Thymus (tissue), 11 donors: ENCODE data around the gene CCND2. TPM values are rescaled to one million over a fixed set of nuclear protein-coding genes. Genes with fewer than 3 reads are reported as not detected.

Experiments
- DNase-seq, 9 donors: peaks; one replicate each; pipeline ENCODE4 v3.0.0-alpha.2; 2013; ENCODE audit warnings: low spot score in 9 of 9, low read depth in 6 of 9, missing footprints in 1 of 9
- H3K27ac ChIP-seq, 2 donors: one replicate each; pipeline ENCODE4 v1.5.1; 2013; ENCODE audit warnings: control low read depth in 1 of 2, low read depth in 1 of 2, low read length in 1 of 2, mild to moderate bottlenecking in 1 of 2, moderate library complexity in 1 of 2
- H3K27me3 ChIP-seq, 2 donors: one replicate each; pipeline ENCODE4 v1.5.1; 2013; ENCODE audit warnings: low read length in 1 of 2; ENCODE audit not compliant: control insufficient read depth in 2 of 2, insufficient read depth in 1 of 2
- H3K36me3 ChIP-seq, 2 donors: one replicate each; pipeline ENCODE4 v1.5.1; 2013; ENCODE audit warnings: low read length in 1 of 2, mild to moderate bottlenecking in 1 of 2, moderate library complexity in 1 of 2; ENCODE audit not compliant: control insufficient read depth in 2 of 2, insufficient read depth in 2 of 2
- H3K4me1 ChIP-seq, 2 donors: one replicate each; pipeline ENCODE4 v1.5.1; 2013; ENCODE audit warnings: low read length in 2 of 2; ENCODE audit not compliant: control insufficient read depth in 2 of 2, insufficient read depth in 2 of 2
- H3K4me3 ChIP-seq, 2 donors: one replicate each; pipeline ENCODE4 v1.5.1; 2013; ENCODE audit warnings: low read length in 2 of 2, control low read depth in 1 of 2, mild to moderate bottlenecking in 1 of 2
- H3K9me3 ChIP-seq, 2 donors: one replicate each; pipeline ENCODE4 v1.5.1; 2013; ENCODE audit warnings: low read length in 1 of 2, mild to moderate bottlenecking in 1 of 2; ENCODE audit not compliant: control insufficient read depth in 2 of 2, insufficient read depth in 1 of 2
- WGBS: extraction: QIAGEN DNeasy Blood & Tissue Kit; methylation state at CpG from one replicate; pipeline ENCODE4 v1.1.7; 2013; 5-methylcytosine and 5-hydroxymethylcytosine counted together
- polyA plus RNA-seq: library from polyadenylated mRNA; stranded (reverse); fragments of 200-250 nt; gene quantifications from one replicate; pipeline ENCODE4 v1.2.3, GENCODE V29; 2013
- total RNA-seq: library from RNA; stranded (reverse); fragments of 120-200 nt; gene quantifications from one replicate; pipeline ENCODE4 v1.2.4, GENCODE V29; 2013
- donor health status: healthy.

CCND2 gene
- total and polyA plus RNA-seq, 2 donors = 16.0 to 53.6 TPM

- H3K36me3 ChIP-seq = peaks cover 0 to 3% of the 10 kb centered on the region in 2 donors
- H3K4me3 ChIP-seq = peak overlapping the region; percentile 57 to 72
- peak overlapping the region; percentile 78 to 91 for H3K27ac ChIP-seq
- peaks cover 0 to 5% of the 10 kb centered on the region in 2 donors for H3K9me3 ChIP-seq
- H3K4me1 ChIP-seq = peaks cover 33 to 70% of the 10 kb centered on the region in 2 donors
- H3K27me3 ChIP-seq = peaks cover 68 to 83% of the 10 kb centered on the region in 2 donors
- WGBS = under 1% methylated on average over 62 of the region's 62 CpGs
- peak in 6 of 9 donors; percentile 18 to 66 (median 51) for DNase-seq
Observed at GRCh38 chr12:4272424-4273272, 914 bp upstream of the CCND2 start.

- H3K27me3 ChIP-seq = peaks cover 67 to 79% of the 10 kb centered on the region in 2 donors
- peaks cover 0 to 7% of the 10 kb centered on the region in 2 donors for H3K36me3 ChIP-seq
- peaks cover 0 to 5% of the 10 kb centered on the region in 2 donors for H3K9me3 ChIP-seq
- peaks cover 33 to 74% of the 10 kb centered on the region in 2 donors for H3K4me1 ChIP-seq
- DNase-seq = peak in 2 of 9 donors; percentile 15 to 32
- 1% methylated on average over 10 of the region's 10 CpGs for WGBS
- H3K4me3 ChIP-seq = peak overlapping the region; percentile 57 to 72
- H3K27ac ChIP-seq = peak overlapping the region; percentile 77 to 85
Observed at GRCh38 chr12:4273273-4273651, 300 bp upstream of the CCND2 start.

DNA sequence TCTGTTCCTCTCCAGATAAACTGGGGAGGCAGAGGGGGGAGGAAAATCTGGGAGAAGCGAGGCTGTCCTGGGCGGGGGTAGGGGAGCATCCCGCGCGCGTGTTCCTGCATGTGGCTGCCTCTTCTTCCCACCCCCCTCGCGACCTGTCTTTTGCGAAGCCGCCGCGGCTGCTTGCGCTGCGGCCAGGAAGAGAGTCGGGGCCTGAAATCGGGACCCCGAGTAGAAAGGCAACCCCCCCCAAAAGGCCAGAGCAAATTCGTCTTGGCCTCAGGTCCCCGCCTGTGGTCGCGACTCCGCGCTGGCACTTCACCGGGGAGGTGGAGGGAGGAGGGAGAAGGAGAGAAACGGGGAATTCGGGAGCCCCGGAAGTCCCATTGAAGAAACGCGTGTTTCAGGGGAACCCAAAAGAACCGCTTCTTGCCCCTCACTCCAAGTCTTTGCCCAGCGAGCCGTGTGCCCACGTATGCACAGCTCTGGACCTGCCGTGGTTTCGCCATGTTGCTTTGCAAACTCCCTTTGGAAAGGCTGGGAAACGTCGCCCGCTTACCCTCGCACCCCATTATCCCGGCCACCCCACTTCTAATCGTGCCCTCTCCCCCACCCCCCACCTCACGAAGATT is 944 bp downstream of the CCND2 start:
- Histone ChIP-seq H3K9me3 (peaks cover 0 to 5% of the 10 kb centered on the region in 2 donors), H3K4me1 (peaks cover 29 to 72% of the 10 kb centered on the region in 2 donors), H3K4me3 (peak overlapping the region; percentile 57 to 72), H3K27me3 (peaks cover 60 to 71% of the 10 kb centered on the region in 2 donors), H3K36me3 (peaks cover 0 to 18% of the 10 kb centered on the region in 2 donors), H3K27ac (peak overlapping the region; percentile 22 to 77)
- DNase-seq = peak in 3 of 9 donors; percentile 11 to 41 (median 31)
- under 1% methylated on average over 42 of the region's 42 CpGs for WGBS

DNA sequence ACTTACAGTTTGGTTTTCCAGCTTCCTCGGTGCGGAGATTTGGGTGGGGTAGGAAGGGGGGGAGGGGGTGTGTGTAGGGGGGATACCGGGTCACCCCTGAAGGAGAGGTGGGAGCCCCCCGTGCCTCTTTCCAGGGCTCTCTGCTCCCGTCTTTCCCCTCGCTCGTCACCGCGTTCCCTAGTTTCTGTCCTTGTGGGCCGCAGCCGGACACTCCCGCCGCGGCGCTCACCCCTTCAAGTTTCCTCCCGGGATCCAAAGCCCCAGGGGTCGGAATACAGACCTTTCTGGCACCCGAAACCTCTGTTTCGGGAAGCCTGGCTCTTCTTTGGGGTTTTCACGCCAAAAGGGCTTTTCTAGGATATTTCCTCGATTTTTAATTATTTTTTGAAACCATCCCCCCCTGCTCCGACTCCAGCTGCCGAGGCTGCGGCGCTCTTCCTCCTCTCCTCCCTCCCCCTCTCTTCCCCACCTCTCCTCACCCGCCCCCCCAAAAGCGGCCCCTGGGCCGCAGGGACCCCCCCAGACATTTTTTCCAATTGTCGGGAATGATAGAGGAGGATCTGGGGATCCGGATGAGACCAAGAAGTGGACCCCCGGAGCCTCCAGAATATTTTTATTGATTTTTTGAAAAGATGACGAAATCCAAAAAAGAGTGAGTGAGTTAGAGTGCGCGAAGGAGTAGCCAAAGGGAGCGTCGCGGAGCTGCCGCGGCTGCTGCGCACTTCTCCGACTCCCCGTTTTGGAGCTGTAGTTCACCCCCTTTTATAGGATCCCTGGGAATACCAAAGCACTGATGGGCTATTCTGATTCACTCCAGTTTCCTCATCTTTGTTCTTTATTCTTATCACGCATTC is 1.7 kb downstream of the CCND2 start:
- Histone ChIP-seq H3K4me1 (peaks cover 24 to 65% of the 10 kb centered on the region in 2 donors), H3K4me3 (peak overlapping the region; percentile 57 to 72), H3K27me3 (peaks cover 55 to 64% of the 10 kb centered on the region in 2 donors), H3K36me3 (peaks cover 0 to 25% of the 10 kb centered on the region in 2 donors), H3K9me3 (peaks cover 0 to 5% of the 10 kb centered on the region in 2 donors), H3K27ac (peak overlapping the region in 1 of 2 donors; percentile 43)
- 2% methylated on average over 43 of the region's 43 CpGs for WGBS
- DNase-seq = peak in 1 of 9 donors; percentile 52

- peaks cover 48 to 58% of the 10 kb centered on the region in 2 donors for H3K27me3 ChIP-seq
- peaks cover 0 to 5% of the 10 kb centered on the region in 2 donors for H3K9me3 ChIP-seq
- 88% methylated on average over 14 of the region's 14 CpGs for WGBS
- peak overlapping the region; percentile 57 to 72 for H3K4me3 ChIP-seq
- no peak overlapping the region for H3K27ac ChIP-seq
- H3K36me3 ChIP-seq = peaks cover 0 to 31% of the 10 kb centered on the region in 2 donors
- H3K4me1 ChIP-seq = peaks cover 19 to 59% of the 10 kb centered on the region in 2 donors
- no peak for DNase-seq
Observed at GRCh38 chr12:4275870-4276301, 2.3 kb downstream of the CCND2 start.

- Histone ChIP-seq H3K27me3 (peaks cover 43 to 51% of the 10 kb centered on the region in 2 donors), H3K4me1 (peaks cover 14 to 52% of the 10 kb centered on the region in 2 donors), H3K36me3 (peaks cover 3 to 37% of the 10 kb centered on the region in 2 donors), H3K9me3 (peaks cover 0 to 5% of the 10 kb centered on the region in 2 donors), H3K27ac (peak overlapping the region in 1 of 2 donors; percentile 9), H3K4me3 (no peak overlapping the region)
- peak in 7 of 9 donors; percentile 69 to 94 (median 88) for DNase-seq
- WGBS = 16% methylated on average over 10 of the region's 10 CpGs
Observed at GRCh38 chr12:4276524-4277204, 3.1 kb downstream of the CCND2 start.

GRCh38 chr12:4277205-4277543 is 3.6 kb downstream of the CCND2 start:
- H3K9me3 ChIP-seq = peaks cover 0 to 4% of the 10 kb centered on the region in 2 donors

GRCh38 chr12:4277857-4278256 is 4.3 kb downstream of the CCND2 start:
- Histone ChIP-seq H3K4me1 (peaks cover 6 to 43% of the 10 kb centered on the region in 2 donors), H3K36me3 (peaks cover 3 to 45% of the 10 kb centered on the region in 2 donors), H3K4me3 (no peak overlapping the region)

More at GRCh38 chr12:4277205-4277543, 3.6 kb downstream of the CCND2 start:
- H3K27ac ChIP-seq = peak overlapping the region in 1 of 2 donors; percentile 9
- peaks cover 40 to 47% of the 10 kb centered on the region in 2 donors for H3K27me3 ChIP-seq
- peaks cover 12 to 50% of the 10 kb centered on the region in 2 donors for H3K4me1 ChIP-seq
- DNase-seq = no peak
- H3K4me3 ChIP-seq = no peak overlapping the region
- peaks cover 3 to 39% of the 10 kb centered on the region in 2 donors for H3K36me3 ChIP-seq
- WGBS = 33% methylated on average over 6 of the region's 6 CpGs

More at GRCh38 chr12:4277857-4278256, 4.3 kb downstream of the CCND2 start:
- DNase-seq = no peak
- WGBS = 95% methylated on average over 3 of the region's 3 CpGs
- Histone ChIP-seq H3K27me3 (peaks cover 36 to 40% of the 10 kb centered on the region in 2 donors), H3K27ac (no peak overlapping the region), H3K9me3 (peaks cover 0 to 3% of the 10 kb centered on the region in 2 donors)
